ENCODE results near the gene GALNT1. TPM values are rescaled to one million over a fixed set of nuclear protein-coding genes. Genes with fewer than 3 reads are reported as not detected.
A peak's percentile ranks its signal among the peaks of the same experiment; 100 is the strongest.

The GALNT1 gene
- total and polyA plus RNA-seq, 10 of the 15 experiments (the other 5 are each of a cell fraction or from before 2014, with no cell fraction given) = 8.0 to 53.7 (median 29.9) TPM

GRCh38 chr18:35592298-35592697, 10.8 kb downstream of the GALNT1 start (continued):
- TF ChIP-seq RFX5 (IDR thresholded peaks at IDR 0.05; ENCODE audit: low read depth, low read length) = no peak
- TF ChIP-seq POLR2AphosphoS5 (IDR thresholded peaks at IDR 0.05; ENCODE audit: low read length) = no peak
- TF ChIP-seq SMC3 (IDR thresholded peaks at IDR 0.05; ENCODE audit: borderline replicate concordance, low read length) = no peak; the same call in 1 of the 2 replicates
- TF ChIP-seq POLR2A (IDR thresholded peaks at IDR 0.05; ENCODE audit: low read depth, low read length) = no peak
- no peak for TF ChIP-seq MEF2A (IDR thresholded peaks at IDR 0.05; ENCODE audit: insufficient read depth, low read depth, low read length)
- no peak for TF ChIP-seq CREB1 (IDR thresholded peaks at IDR 0.05; ENCODE audit: low read depth)
- TF ChIP-seq JUND (IDR thresholded peaks at IDR 0.05; ENCODE audit: low read depth, low read length) = no peak
- TF ChIP-seq MLLT1 (IDR thresholded peaks at IDR 0.05) = no peak
- TF ChIP-seq SIN3A (IDR thresholded peaks at IDR 0.05; ENCODE audit: low read depth, low read length) = no peak
- no peak for TF ChIP-seq POLR2AphosphoS2 (IDR thresholded peaks at IDR 0.05; ENCODE audit: low read depth, low read length)
- no peak for TF ChIP-seq SREBF2 (IDR thresholded peaks at IDR 0.05; ENCODE audit: low read length)
- TF ChIP-seq SREBF1 (IDR thresholded peaks at IDR 0.05; ENCODE audit: low read length) = no peak; the same call in 1 of the 2 replicates
- TF ChIP-seq HDGF (IDR thresholded peaks at IDR 0.05) = peak; percentile 86
- TF ChIP-seq ZNF622 (IDR thresholded peaks at IDR 0.05) = no peak
- no peak for TF ChIP-seq CTCF (IDR thresholded peaks at IDR 0.05 in 2 of 3, conservative IDR thresholded peaks at IDR 0.05 in 1 of 3; ENCODE audit: control insufficient read depth in 2 of 3, extremely low read depth in 1 of 3, insufficient read depth in 1 of 3, low read depth in 3 of 3, low read length in 3 of 3)
- TF ChIP-seq SMARCA5 (IDR thresholded peaks at IDR 0.05) = no peak
- no peak for TF ChIP-seq NR2C1 (IDR thresholded peaks at IDR 0.05)
- no peak for TF ChIP-seq CUX1 (IDR thresholded peaks at IDR 0.05; ENCODE audit: insufficient replicate concordance, low read depth, low read length)
- no peak for TF ChIP-seq ZNF384 (IDR thresholded peaks at IDR 0.05; ENCODE audit: borderline replicate concordance, low read depth, low read length)
- no peak for TF ChIP-seq TCF7 (IDR thresholded peaks at IDR 0.05; ENCODE audit: borderline replicate concordance)
- TF ChIP-seq ATF3 (IDR thresholded peaks at IDR 0.05; ENCODE audit: borderline replicate concordance, extremely low read depth, low read depth, low read length) = no peak
- no peak for TF ChIP-seq SIX5 (IDR thresholded peaks at IDR 0.05; ENCODE audit: low read depth, low read length, severe bottlenecking)
- TF ChIP-seq TARDBP (IDR thresholded peaks at IDR 0.05; ENCODE audit: borderline replicate concordance) = no peak
- no peak for TF ChIP-seq MYC (IDR thresholded peaks at IDR 0.05; ENCODE audit: insufficient read depth, insufficient read length, insufficient replicate concordance, low read length, severe bottlenecking)
- TF ChIP-seq RB1 (IDR thresholded peaks at IDR 0.05; ENCODE audit: borderline replicate concordance) = no peak
